Measurements from ENCODE around the gene ADAM8. TPM values are rescaled to one million over a fixed set of nuclear protein-coding genes. Genes with fewer than 3 reads are reported as not detected.

ADAM8 gene
- total RNA-seq, 3 donors from 2014 or later, result 4.8 to 7.0 (median 5.2) TPM

- Histone ChIP-seq H3K9me3 (no peaks in the 10 kb centered on the region), H3K4me1 (ENCODE audit: low read depth) (peaks cover 5% of the 10 kb centered on the region), H3K4me3 (no peak overlapping the region), H3K36me3 (ENCODE audit: low read depth) (no peaks in the 10 kb centered on the region)
- intact Hi-C loops (cut with DNase I, micrococcal nuclease), result no loop called here
- no peak for TF ChIP-seq CTCF (IDR thresholded peaks at IDR 0.05)
- ATAC-seq, result no peak
- no peak for DNase-seq
These were observed 5.0 kb downstream of the ADAM8 start for GRCh38 chr10:133271521-133272300.

- Histone ChIP-seq H3K9me3 (no peaks in the 10 kb centered on the region), H3K4me3 (no peak overlapping the region), H3K4me1 (ENCODE audit: low read depth) (no peaks in the 10 kb centered on the region), H3K36me3 (ENCODE audit: low read depth) (no peaks in the 10 kb centered on the region)
- intact Hi-C loops (cut with DNase I, micrococcal nuclease), result no loop called here
- no peak for TF ChIP-seq CTCF (IDR thresholded peaks at IDR 0.05)
- ATAC-seq (no peak), DNase-seq (no peak)
These were observed 5.8 kb downstream of the ADAM8 start for GRCh38 chr10:133270773-133271297.

GRCh38 chr10:133270204-133270603, 6.5 kb downstream of the ADAM8 start:
- DNase-seq, result no peak
- intact Hi-C loops (cut with DNase I, micrococcal nuclease), result no loop called here
- peaks cover 1% of the 10 kb centered on the region for H3K4me1 ChIP-seq (ENCODE audit: low read depth)
- no peak overlapping the region for H3K4me3 ChIP-seq
- ATAC-seq, result no peak
- H3K9me3 ChIP-seq, result no peaks in the 10 kb centered on the region
- H3K36me3 ChIP-seq (ENCODE audit: low read depth), result no peaks in the 10 kb centered on the region
- TF ChIP-seq CTCF (IDR thresholded peaks at IDR 0.05), result no peak

DNA sequence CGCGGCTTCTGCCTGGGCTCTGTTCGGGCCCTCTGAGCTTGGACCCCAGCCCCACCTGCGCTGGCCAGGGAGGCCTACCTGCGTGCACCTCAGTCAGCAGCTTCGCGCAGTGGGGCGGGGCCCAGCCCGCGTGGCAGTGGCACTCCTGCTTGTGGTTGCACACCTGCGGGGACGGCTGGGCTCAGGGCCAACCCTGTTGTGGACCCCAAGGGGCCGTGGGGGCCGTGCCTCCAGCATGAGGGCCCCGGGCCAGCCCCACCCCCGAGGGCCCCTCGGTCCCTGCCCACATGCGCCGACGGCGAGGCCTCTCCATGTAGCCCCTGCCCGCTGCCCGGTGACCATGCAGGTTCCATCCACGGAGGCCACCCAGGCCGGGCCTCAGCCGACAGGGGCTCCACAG, 7.3 kb downstream of the ADAM8 start:
- no peak for ATAC-seq
- no peaks in the 10 kb centered on the region for H3K36me3 ChIP-seq (ENCODE audit: low read depth)
- peaks cover 5% of the 10 kb centered on the region for H3K4me1 ChIP-seq (ENCODE audit: low read depth)
- no peaks in the 10 kb centered on the region for H3K9me3 ChIP-seq
- TF ChIP-seq CTCF (IDR thresholded peaks at IDR 0.05), result no peak
- intact Hi-C loops (cut with DNase I, micrococcal nuclease), result no loop called here
- no peak overlapping the region for H3K4me3 ChIP-seq
- DNase-seq, result no peak

GRCh38 chr10:133268532-133268931, 8.1 kb downstream of the ADAM8 start:
- TF ChIP-seq CTCF (IDR thresholded peaks at IDR 0.05), result no peak
- H3K4me3 ChIP-seq, result no peak overlapping the region
- H3K9me3 ChIP-seq, result no peaks in the 10 kb centered on the region
- no peak for DNase-seq
- intact Hi-C loops (cut with DNase I, micrococcal nuclease), result no loop called here
- no peaks in the 10 kb centered on the region for H3K36me3 ChIP-seq (ENCODE audit: low read depth)
- ATAC-seq, result no peak
- H3K4me1 ChIP-seq (ENCODE audit: low read depth), result peaks cover 13% of the 10 kb centered on the region

All from mucosa of descending colon (tissue), 3 donors.